Measurements from ENCODE around the gene AVPR2. TPM values are rescaled to one million over a fixed set of nuclear protein-coding genes. Genes with fewer than 3 reads are reported as not detected.

The AVPR2 gene
- polyA plus RNA-seq, 12 donors: 0.33 to 1.3 (median 0.63) TPM; not detected in 2

DNA sequence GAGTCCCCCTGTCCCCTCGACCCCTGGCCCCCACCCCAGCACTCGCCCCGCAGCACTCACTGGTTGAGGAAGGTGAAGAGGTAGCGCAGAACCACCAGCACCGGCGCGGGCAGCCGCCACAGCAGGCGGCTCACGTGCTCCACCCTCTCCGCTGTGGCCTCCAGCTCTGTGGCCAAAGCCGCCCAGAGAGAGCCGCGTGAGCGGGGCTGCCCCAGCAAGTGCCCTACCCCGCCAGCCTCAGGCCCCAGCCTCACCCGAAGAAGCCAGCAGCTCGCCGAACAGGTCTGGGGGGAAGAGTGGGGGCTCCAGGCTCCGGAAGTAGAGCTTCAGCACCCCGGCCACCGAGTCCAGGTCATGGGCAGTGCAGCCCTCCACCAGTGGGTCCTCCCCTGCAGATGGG, 6.0 kb downstream of the AVPR2 start:
- no peak for DNase-seq

GRCh38 chrX:153911798-153912197, 7.3 kb downstream of the AVPR2 start:
- no peak for DNase-seq

- no peak for DNase-seq
Measured at GRCh38 chrX:153913211-153913610, 8.7 kb downstream of the AVPR2 start.

GRCh38 chrX:153913701-153914100, 9.2 kb downstream of the AVPR2 start:
- no peak for DNase-seq

DNA sequence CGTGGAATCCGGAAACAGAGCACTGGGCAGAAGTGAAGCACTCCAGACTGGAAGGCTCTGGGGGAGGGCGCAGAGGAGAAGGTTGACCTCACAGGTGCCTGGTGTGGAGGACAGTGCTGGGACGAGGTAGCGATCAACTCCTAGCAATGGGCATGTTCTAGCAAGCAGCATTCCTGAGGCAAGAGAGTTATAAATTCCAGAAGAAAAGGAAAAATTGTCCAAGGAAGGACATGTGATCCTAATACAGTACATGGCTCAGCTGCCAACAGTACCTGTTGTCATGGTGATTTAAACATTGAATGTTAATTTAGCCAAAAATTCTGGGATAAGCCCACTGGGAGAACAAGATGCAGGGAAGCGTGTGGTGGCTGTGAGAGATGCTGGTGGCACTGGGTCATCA, 13.4 kb downstream of the AVPR2 start:
- DNase-seq: no peak

DNA sequence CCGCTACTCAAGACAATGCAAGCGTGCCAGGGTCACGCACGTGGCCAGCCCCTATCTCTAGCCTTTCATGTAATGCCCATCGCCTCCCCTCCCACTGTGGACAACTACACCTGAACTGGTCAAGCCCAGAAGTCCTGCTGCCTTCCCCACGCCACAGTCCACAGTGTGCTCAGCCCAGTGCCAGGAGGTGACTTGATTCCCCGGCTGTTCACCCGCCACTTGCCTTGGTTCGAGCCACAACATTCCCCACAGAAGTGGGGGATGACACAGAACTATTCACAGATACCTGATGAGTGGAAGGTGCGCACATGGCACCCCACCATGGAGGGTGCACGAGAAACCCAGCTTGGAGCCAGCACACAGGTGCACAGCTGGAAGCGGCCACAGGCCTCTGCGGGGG, 14.8 kb downstream of the AVPR2 start:
- DNase-seq: no peak

DNA sequence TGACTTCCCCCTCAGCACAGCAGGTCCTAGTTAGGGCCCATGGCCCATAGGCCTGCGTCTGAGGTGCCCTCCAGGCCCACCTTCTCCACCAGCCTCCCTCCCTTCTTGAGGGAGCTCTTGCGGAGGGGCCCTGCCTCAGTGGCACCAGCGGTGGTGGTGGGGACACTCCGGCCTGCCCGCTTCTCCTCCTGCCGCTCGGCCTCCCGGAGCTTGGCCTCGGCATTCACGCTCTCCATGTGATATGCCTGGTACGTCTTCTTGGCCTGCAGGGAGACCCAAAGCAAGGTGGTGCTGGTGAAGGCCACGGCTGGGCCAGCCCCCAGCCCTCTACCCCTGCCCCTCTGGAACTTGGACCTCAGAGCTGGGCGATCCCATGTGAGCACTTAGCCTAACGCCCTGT, 16.1 kb downstream of the AVPR2 start:
- DNase-seq: no peak

GRCh38 chrX:153921070-153921469, 16.6 kb downstream of the AVPR2 start:
- no peak for DNase-seq

DNA sequence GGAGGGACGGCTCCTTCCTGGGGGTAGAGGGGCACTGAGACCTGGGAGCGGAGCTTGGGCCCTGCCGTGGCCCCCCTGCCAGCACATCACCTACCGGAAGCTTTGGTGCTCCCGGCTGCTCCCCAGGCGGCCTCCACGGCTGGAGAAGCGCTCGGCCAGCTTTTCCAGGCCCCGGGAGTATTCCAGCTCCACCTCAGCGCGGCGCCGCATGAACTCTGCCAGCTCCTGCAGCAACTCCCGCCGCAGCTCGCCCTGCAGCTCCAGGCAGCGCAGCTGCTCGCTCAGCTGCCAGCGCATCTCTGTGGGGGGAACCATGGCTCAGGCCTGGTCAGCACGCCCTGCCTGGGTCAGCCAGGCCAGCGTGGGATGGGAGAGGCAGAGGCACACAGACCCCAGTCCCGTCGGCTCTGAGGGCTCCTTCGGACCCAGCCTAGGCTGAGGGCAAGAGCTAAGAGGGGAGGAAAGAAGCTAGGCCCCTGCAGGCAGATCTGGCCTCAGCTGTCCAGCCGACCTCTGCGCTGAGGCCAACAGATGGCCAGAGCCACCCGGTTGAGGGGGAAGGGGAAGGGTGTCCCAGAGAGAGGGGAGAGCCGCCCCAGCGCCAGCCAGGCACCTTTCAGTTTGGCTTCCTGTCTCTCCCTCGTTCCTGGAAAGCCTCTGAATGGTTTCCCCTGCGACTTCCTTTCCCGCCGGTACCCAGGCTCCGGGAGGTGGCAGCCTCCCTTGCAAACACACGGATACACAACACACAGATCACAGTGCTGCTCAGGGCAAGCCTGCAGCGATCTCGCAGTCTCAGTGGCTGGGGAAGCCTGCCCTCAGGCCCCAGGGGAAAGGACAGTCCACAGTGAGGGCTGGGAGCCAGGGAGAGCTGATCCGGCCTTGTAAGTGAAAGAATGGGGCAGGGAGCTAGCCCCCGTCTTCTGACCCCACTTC, 17.3 kb downstream of the AVPR2 start:
- no peak for DNase-seq

- peak; percentile 73 for DNase-seq
Measured at GRCh38 chrX:153922932-153923857, 18.7 kb downstream of the AVPR2 start.

GRCh38 chrX:153924149-153924861, 19.8 kb downstream of the AVPR2 start:
- no peak for DNase-seq

DNA sequence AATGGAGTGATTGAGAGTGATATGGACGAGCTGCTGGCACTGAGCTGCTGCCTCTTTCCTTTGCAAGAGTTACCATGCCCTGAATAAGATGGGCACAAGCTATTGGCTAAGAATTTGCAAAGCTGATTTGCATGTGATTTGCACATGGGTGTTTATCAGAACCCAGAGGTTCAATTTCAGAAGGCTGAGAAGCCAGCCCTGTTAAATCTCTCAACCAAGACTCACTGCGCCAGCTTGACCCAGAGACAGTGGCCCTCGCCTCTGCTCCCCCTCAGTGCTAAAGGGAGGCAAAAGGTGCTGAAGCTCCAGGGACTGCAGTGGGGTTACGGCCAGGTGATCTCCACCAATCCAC, 20.9 kb downstream of the AVPR2 start:
- no peak for DNase-seq

GRCh38 chrX:153925739-153926551, 21.5 kb downstream of the AVPR2 start, which contains the start of gene ARHGAP4:
TSS of gene ARHGAP4 (minus strand) at chrX:153926264. CDS start at chrX:153926202, 62 bp downstream.
- DNase-seq: no peak

- DNase-seq: no peak
Measured at GRCh38 chrX:153926552-153926857, 22.0 kb downstream of the AVPR2 start.

DNA sequence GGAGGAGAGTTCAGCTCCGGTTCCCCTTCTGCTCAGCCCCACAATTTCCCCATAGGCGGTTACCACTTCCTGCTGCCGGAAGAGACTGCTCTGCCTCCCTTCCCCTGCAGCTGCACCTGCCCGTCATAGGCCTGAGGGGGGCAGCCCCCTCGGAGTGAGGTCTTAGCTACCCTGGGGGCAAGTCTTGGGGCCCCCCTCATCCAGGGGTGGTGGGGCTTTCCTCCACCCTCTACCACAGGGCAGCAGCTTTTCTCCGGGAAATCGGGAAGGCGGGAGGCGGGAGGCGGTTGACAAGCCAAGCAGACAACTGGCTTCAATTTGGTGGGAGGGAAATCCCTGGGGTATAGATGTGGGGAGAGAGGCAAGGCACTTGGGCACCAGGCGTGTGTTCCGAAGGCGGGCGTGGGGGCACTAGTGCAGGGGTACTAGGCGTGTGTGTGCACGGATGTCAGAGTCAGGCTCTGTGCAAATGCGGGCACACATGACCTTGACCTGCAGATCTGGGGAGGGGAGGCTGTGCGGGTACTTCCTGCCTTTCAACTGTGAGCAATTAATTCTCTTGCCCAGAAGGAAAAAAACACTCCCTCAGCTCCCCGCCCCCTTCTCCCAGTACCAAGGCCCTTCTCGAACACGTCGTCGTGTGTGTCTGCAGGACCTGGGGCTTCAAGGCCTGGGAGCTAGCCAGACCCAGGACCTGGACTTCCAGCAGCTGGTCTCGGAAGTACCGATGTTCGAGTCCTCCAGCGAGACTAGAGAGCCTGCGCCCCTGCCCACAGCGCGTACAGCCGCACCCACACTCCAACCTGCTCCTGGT, 22.6 kb downstream of the AVPR2 start:
- peak; percentile 52 for DNase-seq

DNA sequence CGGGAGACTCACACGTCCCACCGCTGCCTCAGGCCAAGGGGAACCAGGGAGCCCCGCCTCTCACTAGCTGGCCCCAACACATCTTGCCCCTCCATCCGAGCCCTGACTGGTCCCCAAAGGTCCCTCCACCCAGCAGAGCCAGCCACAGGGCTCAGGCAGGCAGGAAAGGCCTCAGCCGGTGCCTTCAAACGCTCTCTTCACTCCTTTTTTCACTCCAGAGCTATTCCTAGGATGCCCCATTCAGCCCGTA, 23.1 kb downstream of the AVPR2 start:
- no peak for DNase-seq

DNA sequence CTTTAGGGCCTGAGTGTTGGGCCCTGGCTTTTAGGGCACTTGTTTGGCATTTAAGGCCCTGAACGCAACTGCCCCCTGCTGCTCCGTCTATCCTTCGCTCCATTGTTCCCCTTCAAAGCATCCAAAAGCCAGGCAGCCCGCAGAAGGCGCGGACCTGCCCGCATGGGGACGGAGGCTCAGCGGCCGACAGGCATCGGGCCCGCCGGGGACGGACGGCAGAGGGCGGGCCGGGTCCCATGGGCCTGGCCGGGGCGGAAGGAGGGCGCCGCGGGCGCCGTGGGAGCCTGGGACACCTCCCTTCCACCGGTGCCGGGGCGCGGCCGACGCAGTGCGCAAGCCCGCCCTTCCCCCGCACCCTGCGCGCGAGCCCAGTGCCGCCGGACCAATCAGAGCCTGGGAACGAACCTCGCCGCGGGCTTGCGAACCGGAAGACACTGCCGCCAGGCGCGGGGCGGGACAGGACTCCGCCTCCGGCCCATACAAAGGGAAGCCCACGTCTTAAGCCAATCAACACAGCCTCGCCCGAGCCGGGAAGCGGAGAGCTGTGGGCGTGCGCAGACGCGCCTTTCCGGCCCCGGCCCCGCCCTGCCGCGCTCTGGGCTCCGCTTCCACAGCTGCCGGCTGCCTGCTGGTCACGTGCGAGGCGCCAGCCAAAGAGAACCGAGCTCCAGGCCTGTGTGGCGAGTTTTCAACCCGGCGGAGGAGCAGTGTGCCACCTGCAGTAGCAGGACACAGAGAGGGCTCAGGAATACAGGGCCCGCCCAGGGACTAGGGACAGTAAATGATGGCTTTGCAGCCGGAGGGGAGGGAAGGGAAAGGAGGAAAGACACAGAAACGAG, 23.7 kb downstream of the AVPR2 start:
- DNase-seq: peak; percentile 95

- DNase-seq: no peak
Measured at GRCh38 chrX:153928846-153929245, 24.4 kb downstream of the AVPR2 start.

GRCh38 chrX:153929576-153929975, 25.1 kb downstream of the AVPR2 start:
- DNase-seq: no peak

Data from muscle of arm (tissue), 12 donors.